PC-3 (cell line): ENCODE data around the gene SYPL1. TPM values are rescaled to one million over a fixed set of nuclear protein-coding genes. Genes with fewer than 3 reads are reported as not detected.

ENCODE experiments used
- total RNA-seq: library from RNA; depleted of rRNA; stranded (reverse); fragments of >200 nt; gene quantifications from 2 replicates; pipeline ENCODE4 v1.2.3, GENCODE V29; 2014; rRNA removed

The SYPL1 gene
- total RNA-seq, 1 experiment from 2014 or later: 45.9 TPM

Other genes starting within 250 kb of the SYPL1 start
- 6.2 and 16.0 TPM in 2 replicates for gene ATXN7L1, start 235.7 kb downstream of the SYPL1 start, total RNA-seq
- 5.9 and 9.8 TPM in 2 replicates for gene CDHR3, start 149.0 kb downstream of the SYPL1 start, total RNA-seq
- 55.2 and 66.0 TPM in 2 replicates for gene NAMPT, start 172.7 kb upstream of the SYPL1 start, total RNA-seq